ENCODE results near the gene PAAF1.

- no peak for TF ChIP-seq MAX (IDR thresholded peaks at IDR 0.05)
- TF ChIP-seq SREBF2 (IDR thresholded peaks at IDR 0.05) = no peak
Measured at GRCh38 chr11:73951797-73952196, 75.0 kb downstream of the PAAF1 start.

All from A549 (cell line).